HEK293T (cell line): ENCODE measurements around the gene LTBP2.

Experiments
- ARNT ChIP-seq: fragments of 450-650 bp; IDR thresholded peaks from 2 replicates; pipeline ENCODE4 v1.6.1; 2017; ENCODE audit warnings: mild to moderate bottlenecking
- BHLHE40 ChIP-seq: fragments of 450-650 bp; IDR thresholded peaks from 2 replicates; pipeline ENCODE4 v1.6.1; 2016; ENCODE audit warnings: mild to moderate bottlenecking, moderate library complexity, borderline replicate concordance
- ELF4 ChIP-seq: fragments of 450-650 bp; IDR thresholded peaks from 2 replicates; pipeline ENCODE4 v1.6.1; 2017; ENCODE audit warnings: antibody characterized with exemption
- FOXK2 ChIP-seq: fragments of 450-650 bp; IDR thresholded peaks from 2 replicates; pipeline ENCODE4 v1.6.1; 2016; ENCODE audit warnings: mild to moderate bottlenecking
- FOXM1 ChIP-seq: fragments of 450-650 bp; IDR thresholded peaks from 2 replicates; pipeline ENCODE4 v1.6.1; 2017; ENCODE audit warnings: mild to moderate bottlenecking, borderline replicate concordance
- LEF1 ChIP-seq: fragments of 450-650 bp; IDR thresholded peaks from 2 replicates; pipeline ENCODE4 v1.6.1; 2017; ENCODE audit warnings: mild to moderate bottlenecking, borderline replicate concordance
- SP1 ChIP-seq: fragments of 450-650 bp; IDR thresholded peaks from 2 replicates; pipeline ENCODE4 v1.6.1; 2017
- SUZ12 ChIP-seq: fragments of 450-650 bp; IDR thresholded peaks from 2 replicates; pipeline ENCODE4 v1.6.1; 2016; ENCODE audit warnings: mild to moderate bottlenecking
- TARDBP ChIP-seq: fragments of 450-650 bp; IDR thresholded peaks from 2 replicates; pipeline ENCODE4 v1.6.1; 2016

- TF ChIP-seq SP1, result no peak
- no peak for TF ChIP-seq BHLHE40
- no peak for TF ChIP-seq SUZ12
- no peak for TF ChIP-seq ELF4
- no peak for TF ChIP-seq TARDBP
- no peak for TF ChIP-seq FOXM1
- TF ChIP-seq FOXK2, result no peak
- TF ChIP-seq ARNT, result no peak
- TF ChIP-seq LEF1, result no peak
Measured at GRCh38 chr14:74469548-74470518, 142.2 kb downstream of the LTBP2 start.
